Esophagus squamous epithelium (tissue), 5 donors: Measurements from ENCODE around the gene RAB38. TPM values are rescaled to one million over a fixed set of nuclear protein-coding genes. Genes with fewer than 3 reads are reported as not detected.

Experiments
- DNase-seq: peaks from one replicate; lab custom pipeline; 2025; lab: John Stamatoyannopoulos, UW
- H3K27ac ChIP-seq, 4 donors: fragments of 200-600 bp; sonication (generic); one replicate each; pipeline ENCODE4 v1.5.1; 2016 to 2019; ENCODE audit warnings: mild to moderate bottlenecking in 1 of 4
- H3K27me3 ChIP-seq, 4 donors: fragments of 200-600 bp; sonication (generic); 1 replicate in 3 of 4; 2 replicates in 1 of 4; pipeline versions ENCODE4 v1.5.1 to v1.6.0; 2017 to 2021; ENCODE audit warnings: antibody characterized with exemption in 1 of 4
- H3K36me3 ChIP-seq, 3 donors: fragments of 200-600 bp; sonication (generic); one replicate each; pipeline ENCODE4 v1.5.1; 2016 to 2019
- H3K4me1 ChIP-seq, 3 donors: fragments of 200-600 bp; sonication (generic); one replicate each; pipeline ENCODE4 v1.5.1; 2017 to 2019
- H3K4me3 ChIP-seq, 4 donors: fragments of 200-600 bp; sonication (generic); 1 replicate in 3 of 4; 2 replicates in 1 of 4; pipeline ENCODE4 v1.5.1; 2016 to 2019; ENCODE audit warnings: mild to moderate bottlenecking in 2 of 4, moderate library complexity in 1 of 4
- H3K9me3 ChIP-seq, 3 donors: fragments of 200-600 bp; sonication (generic); one replicate each; pipeline ENCODE4 v1.5.1; 2016 to 2019
- POLR2A ChIP-seq, 4 donors: fragments of 450-650 bp; IDR thresholded peaks; one replicate each; pipeline ENCODE4 v1.6.1; 2017; ENCODE audit warnings: antibody characterized with exemption in 4 of 4, mild to moderate bottlenecking in 4 of 4, moderate library complexity in 3 of 4
- WGBS, 2 donors: methylation state at CpG; one replicate each; pipeline ENCODE4 v1.1.5; 2018; 5-methylcytosine and 5-hydroxymethylcytosine counted together
- intact Hi-C: fragments of 100-400 bp; cut with DNase I; formaldehyde crosslinking; loops from one replicate; pipeline ENCODE4 v1.15.0; 2022
- total RNA-seq, 4 donors: library from RNA; depleted of rRNA; stranded (reverse); fragments of >200 nt; gene quantifications; one replicate each; pipeline ENCODE4 v1.1.0, GENCODE V29; 2016
- TF ChIP-seq, protein P1 (sequence below), 6 experiments: fragments of 450-650 bp in 4 of 6; fragments of 200-600 bp in 2 of 6; sonication (generic) in 2 of 6; IDR thresholded peaks; one replicate each; pipeline ENCODE4 v1.5.1; 2016 to 2019; ENCODE audit warnings: antibody characterized with exemption in 6 of 6, mild to moderate bottlenecking in 4 of 6, moderate library complexity in 4 of 6
- donor health status: DM: yes; HTN: yes; CAD: no.

RAB38 gene
- total RNA-seq = 100 to 1,000 TPM in 1 of 4 donors, 10 to 100 TPM in 3; 23.4 to 105 (median 65.1) TPM

DNA sequence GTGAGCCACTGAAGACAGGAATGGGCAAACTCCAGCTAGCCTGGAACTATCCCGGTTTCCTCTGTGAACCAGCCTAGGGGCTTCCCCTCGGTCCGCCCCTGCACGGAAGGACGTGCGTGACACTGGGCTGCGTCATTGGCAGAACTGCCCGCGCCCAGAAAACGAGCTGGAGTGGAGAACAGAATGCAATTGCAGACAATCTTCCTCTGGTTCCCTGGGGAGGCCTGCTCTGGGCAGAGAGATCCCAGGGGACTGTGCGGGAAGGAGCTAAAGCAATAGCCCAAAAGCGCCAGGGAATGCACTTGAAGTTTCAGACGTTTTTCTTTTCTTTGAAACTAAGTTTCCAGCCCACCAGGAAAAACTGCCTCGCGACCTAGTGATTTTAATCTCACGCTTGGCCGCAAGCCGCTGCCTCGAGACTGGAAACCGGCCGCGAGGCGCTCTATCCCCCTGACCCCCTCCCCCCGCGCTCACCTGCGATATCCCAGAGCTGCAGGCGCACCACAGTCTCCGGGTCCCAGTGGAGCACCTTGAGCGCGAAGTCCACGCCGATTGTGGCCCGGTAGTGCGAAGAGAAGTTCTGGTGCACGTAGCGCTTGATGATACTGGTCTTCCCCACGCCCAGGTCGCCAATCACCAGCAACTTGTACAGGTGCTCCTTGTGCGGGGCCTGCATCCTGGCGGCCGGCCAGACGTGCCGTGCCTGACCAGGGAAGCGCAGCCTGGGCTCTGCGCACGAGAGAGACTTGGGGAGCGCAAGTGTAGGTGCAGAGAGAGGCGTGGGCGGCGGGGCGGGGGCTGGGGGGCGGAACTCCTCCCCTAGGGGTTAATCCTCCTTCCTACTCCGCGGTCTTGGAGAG, at the start of gene RAB38:
Gene RAB38, minus strand, starts transcription at position 735 of the 860 bp plus-strand sequence. Its CDS starts 59 bp downstream, at position 676.
- peak within 1 kb of the TSS; percentile 84 to 93 (median 90) for H3K27ac ChIP-seq
- no peaks in the 10 kb centered on the region for H3K36me3 ChIP-seq
- DNase-seq = no peak
- no peaks in the 10 kb centered on the region for H3K9me3 ChIP-seq
- intact Hi-C loops = no loop called here
- peaks cover 8 to 99% (median 16%) of the 10 kb centered on the region in 3 donors for H3K4me1 ChIP-seq
- 0 to 3% methylated on average over 16 to 21 of the region's 54 CpGs for WGBS, 2 donors
- no peaks in the 10 kb centered on the region for H3K27me3 ChIP-seq
- TF ChIP-seq, protein P1, sequence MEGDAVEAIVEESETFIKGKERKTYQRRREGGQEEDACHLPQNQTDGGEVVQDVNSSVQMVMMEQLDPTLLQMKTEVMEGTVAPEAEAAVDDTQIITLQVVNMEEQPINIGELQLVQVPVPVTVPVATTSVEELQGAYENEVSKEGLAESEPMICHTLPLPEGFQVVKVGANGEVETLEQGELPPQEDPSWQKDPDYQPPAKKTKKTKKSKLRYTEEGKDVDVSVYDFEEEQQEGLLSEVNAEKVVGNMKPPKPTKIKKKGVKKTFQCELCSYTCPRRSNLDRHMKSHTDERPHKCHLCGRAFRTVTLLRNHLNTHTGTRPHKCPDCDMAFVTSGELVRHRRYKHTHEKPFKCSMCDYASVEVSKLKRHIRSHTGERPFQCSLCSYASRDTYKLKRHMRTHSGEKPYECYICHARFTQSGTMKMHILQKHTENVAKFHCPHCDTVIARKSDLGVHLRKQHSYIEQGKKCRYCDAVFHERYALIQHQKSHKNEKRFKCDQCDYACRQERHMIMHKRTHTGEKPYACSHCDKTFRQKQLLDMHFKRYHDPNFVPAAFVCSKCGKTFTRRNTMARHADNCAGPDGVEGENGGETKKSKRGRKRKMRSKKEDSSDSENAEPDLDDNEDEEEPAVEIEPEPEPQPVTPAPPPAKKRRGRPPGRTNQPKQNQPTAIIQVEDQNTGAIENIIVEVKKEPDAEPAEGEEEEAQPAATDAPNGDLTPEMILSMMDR (IDR thresholded peaks at IDR 0.05) = no peak
- TF ChIP-seq POLR2A (IDR thresholded peaks at IDR 0.05) = peak in 2 of 4 donors; percentile 28 to 59
- peak within 1 kb of the TSS; percentile 50 to 67 (median 60) for H3K4me3 ChIP-seq

DNA sequence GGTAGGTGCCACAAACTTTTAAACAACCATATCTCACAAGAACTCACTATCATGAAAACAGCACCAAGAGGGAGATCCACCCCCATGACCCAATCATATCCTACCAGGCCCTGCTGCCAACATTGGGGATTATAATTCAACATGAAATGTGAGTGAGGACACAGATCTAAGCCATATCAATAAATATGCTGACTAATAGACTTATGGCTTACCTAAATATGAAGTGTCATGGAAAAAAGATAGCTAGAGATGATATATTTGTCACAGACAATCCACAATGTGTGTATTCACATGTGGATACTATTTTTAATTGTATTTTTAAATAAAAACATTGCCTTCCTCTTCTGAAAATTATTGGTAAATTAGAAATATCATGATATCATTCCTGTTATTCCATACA, 38.2 kb upstream of the RAB38 start:
- Histone ChIP-seq H3K4me3 (no peak overlapping the region), H3K9me3 (no peaks in the 10 kb centered on the region), H3K27me3 (no peaks in the 10 kb centered on the region), H3K36me3 (no peaks in the 10 kb centered on the region), H3K27ac (no peak overlapping the region), H3K4me1 (no peaks in the 10 kb centered on the region)
- no peak for DNase-seq
- TF ChIP-seq POLR2A (IDR thresholded peaks at IDR 0.05) = no peak
- TF ChIP-seq, protein P1 (IDR thresholded peaks at IDR 0.05) = no peak
- intact Hi-C loops = no loop called here

DNA sequence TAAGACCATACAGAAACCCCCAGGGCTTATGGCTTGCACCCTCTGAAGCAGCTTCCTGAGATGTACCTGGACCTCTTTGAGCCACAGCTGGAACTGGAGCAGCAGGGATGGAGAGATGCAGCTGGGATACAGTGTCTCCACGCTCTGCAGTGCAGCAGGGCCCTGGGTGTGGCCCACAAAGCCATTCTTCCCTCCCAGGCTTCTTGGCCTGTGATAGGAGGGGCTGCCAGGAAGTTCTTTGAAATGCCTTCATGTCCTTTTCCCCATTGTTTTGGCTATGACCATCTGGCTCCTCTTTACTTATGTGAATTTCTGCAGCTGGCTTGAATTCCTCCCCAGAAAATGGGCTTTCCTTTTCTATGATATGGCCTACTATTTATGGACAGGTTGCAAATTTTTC, 37.1 kb upstream of the RAB38 start:
- intact Hi-C loops = no loop called here
- no peaks in the 10 kb centered on the region for H3K36me3 ChIP-seq
- H3K27me3 ChIP-seq = no peaks in the 10 kb centered on the region
- TF ChIP-seq, protein P1 (IDR thresholded peaks at IDR 0.05) = no peak
- no peak for TF ChIP-seq POLR2A (IDR thresholded peaks at IDR 0.05)
- no peak for DNase-seq
- no peak overlapping the region for H3K27ac ChIP-seq
- H3K4me1 ChIP-seq = no peaks in the 10 kb centered on the region
- H3K4me3 ChIP-seq = no peak overlapping the region
- 33 to 50% methylated on average over 1 of the region's 1 CpG for WGBS, 2 donors
- no peaks in the 10 kb centered on the region for H3K9me3 ChIP-seq

DNA sequence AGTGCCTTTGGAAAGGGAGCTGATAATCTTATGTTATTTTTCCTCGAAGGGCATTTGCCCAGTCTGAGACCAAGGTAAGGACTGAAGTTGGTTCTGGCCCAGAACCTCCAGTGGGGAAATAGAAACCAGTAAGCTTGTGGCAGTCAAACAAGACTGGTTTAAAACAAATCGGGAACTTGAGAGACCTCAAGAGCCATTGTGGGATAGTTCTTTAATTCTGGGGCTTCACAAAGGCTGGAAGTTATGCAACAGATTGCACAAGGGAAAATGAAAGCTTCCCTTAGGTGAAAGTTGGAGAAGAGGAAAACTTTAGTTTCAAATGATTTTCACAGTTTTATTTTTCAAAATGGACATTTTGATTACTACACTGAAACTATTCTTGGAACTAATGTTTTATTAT, 33.5 kb upstream of the RAB38 start:
- WGBS, 2 donors = 57 to 72% methylated on average over 2 of the region's 2 CpGs
- DNase-seq = no peak
- H3K27ac ChIP-seq = no peak overlapping the region
- H3K4me1 ChIP-seq = no peaks in the 10 kb centered on the region
- intact Hi-C loops = no loop called here
- no peak for TF ChIP-seq POLR2A (IDR thresholded peaks at IDR 0.05)
- TF ChIP-seq, protein P1 (IDR thresholded peaks at IDR 0.05) = no peak
- H3K36me3 ChIP-seq = no peaks in the 10 kb centered on the region
- H3K9me3 ChIP-seq = no peaks in the 10 kb centered on the region
- H3K27me3 ChIP-seq = no peaks in the 10 kb centered on the region
- no peak overlapping the region for H3K4me3 ChIP-seq

DNA sequence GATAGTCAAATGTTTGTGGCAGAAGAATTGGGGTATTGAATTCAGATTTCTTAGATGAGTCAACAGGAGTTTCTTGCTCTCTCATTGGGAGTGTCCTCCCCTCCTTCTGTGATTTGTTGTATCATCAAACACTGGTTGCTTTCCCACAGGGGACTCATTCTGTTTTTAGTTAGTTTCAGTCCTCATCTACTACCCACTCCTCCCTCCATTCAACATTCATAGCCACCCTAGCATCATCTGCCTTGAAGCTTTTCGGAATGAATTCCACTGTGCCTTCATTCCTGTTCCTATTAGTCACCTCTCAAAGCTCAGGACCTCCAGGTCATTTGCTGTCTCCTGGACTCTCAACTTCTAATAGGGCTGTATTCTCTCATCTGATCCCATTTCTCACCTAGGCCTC, 31.5 kb upstream of the RAB38 start:
- Histone ChIP-seq H3K27me3 (no peaks in the 10 kb centered on the region), H3K36me3 (no peaks in the 10 kb centered on the region), H3K9me3 (no peaks in the 10 kb centered on the region), H3K4me1 (no peaks in the 10 kb centered on the region), H3K4me3 (no peak overlapping the region), H3K27ac (no peak overlapping the region)
- 0 to 45% methylated on average over 1 of the region's 1 CpG for WGBS, 2 donors
- intact Hi-C loops = no loop called here
- no peak for TF ChIP-seq POLR2A (IDR thresholded peaks at IDR 0.05)
- TF ChIP-seq, protein P1 (IDR thresholded peaks at IDR 0.05) = no peak
- no peak for DNase-seq
